KMS-11 (cell line): Measurements from ENCODE around the gene PCK1.

Experiments
- H2AFZ ChIP-seq: fragments of 200-600 bp; sonication (generic); 2 replicates; pipeline ENCODE4 v1.6.1; 2016; ENCODE audit warnings: antibody characterized with exemption, mixed run types, low read depth
- H3K27ac ChIP-seq: fragments of 200-600 bp; sonication (generic); 2 replicates; pipeline ENCODE4 v1.6.1; 2016; ENCODE audit warnings: mild to moderate bottlenecking, mixed run types
- H3K27me3 ChIP-seq: fragments of 200-600 bp; sonication (generic); 2 replicates; pipeline ENCODE4 v1.6.1; 2017; ENCODE audit warnings: mild to moderate bottlenecking, low read depth, mixed run types, moderate library complexity; ENCODE audit not compliant: insufficient read depth
- H3K36me3 ChIP-seq: fragments of 200-600 bp; sonication (generic); 2 replicates; pipeline ENCODE4 v1.6.1; 2017; ENCODE audit warnings: mild to moderate bottlenecking, mixed run types; ENCODE audit not compliant: insufficient read depth
- H3K4me1 ChIP-seq: fragments of 200-600 bp; sonication (generic); 2 replicates; pipeline ENCODE4 v1.6.1; 2016; ENCODE audit warnings: mild to moderate bottlenecking, low read depth, mixed run types; ENCODE audit not compliant: poor library complexity, severe bottlenecking
- H3K4me2 ChIP-seq: fragments of 200-600 bp; sonication (generic); 2 replicates; pipeline ENCODE4 v1.7.0; 2016; ENCODE audit warnings: mild to moderate bottlenecking, mixed run types
- H3K4me3 ChIP-seq: fragments of 200-600 bp; sonication (generic); IDR thresholded peaks from 2 replicates; pipeline ENCODE4 v1.6.1; 2017; ENCODE audit warnings: low read depth, low read length, mixed read lengths; ENCODE audit not compliant: insufficient read depth
- H3K79me2 ChIP-seq: fragments of 200-600 bp; sonication (generic); 2 replicates; pipeline ENCODE4 v1.6.1; 2016; ENCODE audit warnings: low read depth, mixed run types; ENCODE audit not compliant: insufficient read depth
- H3K9ac ChIP-seq: fragments of 200-600 bp; sonication (generic); 2 replicates; pipeline ENCODE4 v1.6.1; 2016; ENCODE audit warnings: mild to moderate bottlenecking, mixed run types
- H4K20me1 ChIP-seq: fragments of 200-600 bp; sonication (generic); 2 replicates; pipeline ENCODE4 v1.6.1; 2016; ENCODE audit warnings: mild to moderate bottlenecking, mixed run types; ENCODE audit not compliant: insufficient read depth
- CTCF ChIP-seq: fragments of 200-600 bp; sonication (generic); conservative IDR thresholded peaks from 2 replicates; pipeline ENCODE4 v1.6.1; 2017; ENCODE audit warnings: low read depth, mild to moderate bottlenecking, antibody characterized with exemption, low read length, moderate library complexity, mixed read lengths

PCK1 gene

DNA sequence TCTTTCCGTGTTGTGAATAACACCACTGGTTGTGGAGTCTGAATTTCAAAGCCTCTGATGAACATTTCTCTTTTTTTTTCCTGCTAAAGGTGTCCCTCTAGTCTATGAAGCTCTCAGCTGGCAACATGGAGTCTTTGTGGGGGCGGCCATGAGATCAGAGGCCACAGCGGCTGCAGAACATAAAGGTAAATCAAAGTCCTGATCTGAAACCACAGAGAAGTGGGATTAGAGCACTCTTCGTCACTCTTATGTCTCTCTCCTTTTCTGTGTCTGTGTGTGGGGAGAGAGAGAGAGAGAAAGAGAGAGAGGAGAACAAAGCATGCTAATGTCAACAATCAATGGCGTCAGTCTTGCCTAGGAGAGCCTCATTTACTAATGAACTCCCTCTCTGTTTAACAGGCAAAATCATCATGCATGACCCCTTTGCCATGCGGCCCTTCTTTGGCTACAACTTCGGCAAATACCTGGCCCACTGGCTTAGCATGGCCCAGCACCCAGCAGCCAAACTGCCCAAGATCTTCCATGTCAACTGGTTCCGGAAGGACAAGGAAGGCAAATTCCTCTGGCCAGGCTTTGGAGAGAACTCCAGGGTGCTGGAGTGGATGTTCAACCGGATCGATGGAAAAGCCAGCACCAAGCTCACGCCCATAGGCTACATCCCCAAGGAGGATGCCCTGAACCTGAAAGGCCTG, 4.2 kb downstream of the PCK1 start:
- no peak overlapping the region for H3K27ac ChIP-seq
- no peak for TF ChIP-seq CTCF
- H3K27me3 ChIP-seq, result peaks cover 94% of the 10 kb centered on the region
- no peaks in the 10 kb centered on the region for H3K36me3 ChIP-seq
- no peak overlapping the region for H3K4me2 ChIP-seq
- H3K9ac ChIP-seq, result no peak overlapping the region
- no peak overlapping the region for H3K4me3 ChIP-seq
- H3K4me1 ChIP-seq, result no peaks in the 10 kb centered on the region
- no peak overlapping the region for H2AFZ ChIP-seq
- no peaks in the 10 kb centered on the region for H4K20me1 ChIP-seq
- no peaks in the 10 kb centered on the region for H3K79me2 ChIP-seq

DNA sequence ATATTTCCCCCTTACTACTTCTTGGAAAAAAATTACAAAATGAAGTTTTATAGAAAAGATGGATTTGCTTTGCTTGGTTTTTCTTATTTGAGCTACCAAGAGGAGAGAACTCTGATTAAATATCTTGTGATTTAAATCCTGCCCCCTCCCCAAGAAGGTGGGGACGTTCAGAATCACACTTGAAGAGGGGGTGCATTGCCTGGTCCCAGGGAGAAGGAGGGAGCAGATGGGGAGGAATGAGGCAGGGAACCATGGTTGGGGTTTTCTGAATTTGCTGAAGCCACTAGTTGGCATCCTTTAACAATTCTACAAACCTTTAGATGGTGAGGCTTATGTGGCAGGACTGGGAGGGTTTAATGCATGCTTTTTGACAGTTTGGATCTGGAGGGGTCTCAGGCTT, 5.5 kb downstream of the PCK1 start:
- Histone ChIP-seq H3K4me3 (no peak overlapping the region), H3K36me3 (no peaks in the 10 kb centered on the region), H2AFZ (no peak overlapping the region), H3K9ac (no peak overlapping the region), H4K20me1 (no peaks in the 10 kb centered on the region), H3K79me2 (no peaks in the 10 kb centered on the region), H3K27ac (no peak overlapping the region), H3K27me3 (peaks cover 91% of the 10 kb centered on the region), H3K4me2 (no peak overlapping the region), H3K4me1 (no peaks in the 10 kb centered on the region)
- TF ChIP-seq CTCF, result no peak

- no peak overlapping the region for H3K4me3 ChIP-seq
Observed at GRCh38 chr20:57566803-57567459, 6.0 kb downstream of the PCK1 start.

GRCh38 chr20:57567471-57568079, 6.7 kb downstream of the PCK1 start:
- Histone ChIP-seq H3K27me3 (peaks cover 91% of the 10 kb centered on the region), H3K79me2 (no peaks in the 10 kb centered on the region), H3K4me1 (no peaks in the 10 kb centered on the region), H3K27ac (no peak overlapping the region), H4K20me1 (no peaks in the 10 kb centered on the region), H2AFZ (no peak overlapping the region), H3K4me3 (no peak overlapping the region), H3K4me2 (no peak overlapping the region), H3K9ac (no peak overlapping the region), H3K36me3 (no peaks in the 10 kb centered on the region)
- no peak for TF ChIP-seq CTCF

More at GRCh38 chr20:57566803-57567459, 6.0 kb downstream of the PCK1 start:
- H2AFZ ChIP-seq, result no peak overlapping the region
- H3K36me3 ChIP-seq, result no peaks in the 10 kb centered on the region
- no peak overlapping the region for H3K27ac ChIP-seq
- no peak overlapping the region for H3K9ac ChIP-seq
- no peak for TF ChIP-seq CTCF
- peaks cover 91% of the 10 kb centered on the region for H3K27me3 ChIP-seq
- H3K4me1 ChIP-seq, result no peaks in the 10 kb centered on the region
- no peaks in the 10 kb centered on the region for H4K20me1 ChIP-seq
- H3K4me2 ChIP-seq, result no peak overlapping the region
- no peaks in the 10 kb centered on the region for H3K79me2 ChIP-seq
